NCI-H2029 treated with DMSO at 0.1 percent for 48 hours (cell line): Measurements from ENCODE around the gene SERTAD2.

Experiments
- DNase-seq: peaks from one replicate; lab custom pipeline; 2025; lab: John Stamatoyannopoulos, UW

The SERTAD2 gene

GRCh38 chr2:64672708-64673107 lies 19.0 kb upstream of the SERTAD2 start:
- no peak for DNase-seq

DNA sequence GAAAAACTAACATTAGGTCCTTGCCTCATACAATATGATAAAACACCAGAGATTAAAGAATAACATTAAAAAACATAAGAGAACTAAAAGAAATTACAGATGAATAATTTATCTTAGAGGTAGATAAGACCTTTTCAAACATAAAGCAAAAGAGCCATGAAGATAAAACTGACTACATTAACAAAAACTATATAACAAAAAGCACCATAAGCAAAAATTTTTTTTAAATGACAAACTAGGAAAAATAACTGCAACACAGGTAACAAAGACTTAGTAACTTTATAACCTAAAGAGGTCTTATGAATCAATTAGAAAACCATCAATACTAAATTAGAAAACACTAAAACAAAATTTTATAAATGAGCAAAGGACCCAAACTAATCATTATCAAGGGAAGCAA lies 16.3 kb upstream of the SERTAD2 start:
- DNase-seq = no peak

- DNase-seq = no peak
Observed at GRCh38 chr2:64669288-64669687, 15.6 kb upstream of the SERTAD2 start.

DNA sequence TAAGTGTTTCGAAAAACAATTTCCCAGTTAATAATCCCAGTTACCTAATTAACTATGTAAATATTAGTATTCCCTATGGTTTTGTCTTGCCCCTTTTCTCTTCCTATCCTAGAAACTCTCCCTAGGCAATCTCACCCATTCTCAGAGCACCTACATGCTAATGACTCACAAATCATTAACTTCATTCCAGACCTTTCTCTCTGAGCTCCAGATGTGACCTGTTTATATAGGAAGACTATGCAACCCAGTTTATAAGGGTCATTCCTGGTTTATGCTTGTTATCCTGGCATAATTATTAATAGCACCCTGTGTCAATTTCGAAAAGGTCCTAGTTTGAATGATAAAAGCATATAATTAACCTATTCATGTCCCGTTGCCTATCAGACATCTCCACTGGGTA lies 14.8 kb upstream of the SERTAD2 start:
- no peak for DNase-seq

DNA sequence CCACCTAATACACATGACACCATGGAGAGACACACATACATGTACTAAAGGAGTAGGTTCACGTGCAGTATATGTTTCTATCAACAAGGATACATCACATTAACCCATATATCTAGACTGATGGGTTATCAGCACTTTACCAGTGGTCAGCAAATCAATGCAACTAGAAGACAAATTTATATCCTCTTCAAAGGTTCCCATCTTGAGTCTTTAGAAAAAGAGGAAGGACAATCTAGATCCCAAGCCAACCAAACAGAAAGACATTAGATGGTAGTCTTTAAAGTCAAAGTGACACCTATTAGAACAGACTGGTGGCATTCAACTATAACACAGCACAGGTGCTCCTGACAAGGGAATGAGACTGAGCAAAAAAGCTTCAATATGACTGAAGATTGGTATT lies 13.8 kb upstream of the SERTAD2 start:
- no peak for DNase-seq

DNA sequence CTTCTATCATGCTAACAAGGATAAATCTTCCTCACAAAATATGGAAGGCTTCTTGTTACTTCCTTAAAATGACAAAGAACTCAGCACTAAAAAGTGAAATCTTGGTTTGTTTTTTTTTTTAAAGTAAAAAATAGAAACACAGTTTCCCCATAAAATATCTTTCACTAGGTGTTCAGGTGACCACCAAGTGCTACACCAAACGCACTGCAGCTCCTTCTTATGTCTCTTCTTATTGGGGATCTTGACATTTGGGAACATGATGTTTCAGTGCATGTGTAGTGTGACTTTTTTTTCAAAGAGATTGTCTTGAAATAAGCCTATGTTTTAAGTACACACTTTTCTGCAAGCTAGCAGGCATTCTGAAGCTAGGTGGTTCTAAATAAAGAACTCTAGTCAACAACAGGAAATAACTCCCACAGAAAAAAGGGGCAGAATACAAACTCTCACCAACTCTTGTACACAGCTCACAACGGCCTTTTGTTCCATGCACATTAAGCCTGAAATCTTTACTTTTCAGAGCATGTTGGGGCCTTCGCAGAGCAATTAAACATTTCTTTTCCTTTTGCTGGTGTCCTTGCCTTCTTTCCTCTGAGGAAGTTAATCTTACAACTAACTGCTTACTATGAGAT lies 13.2 kb upstream of the SERTAD2 start:
- no peak for DNase-seq

DNA sequence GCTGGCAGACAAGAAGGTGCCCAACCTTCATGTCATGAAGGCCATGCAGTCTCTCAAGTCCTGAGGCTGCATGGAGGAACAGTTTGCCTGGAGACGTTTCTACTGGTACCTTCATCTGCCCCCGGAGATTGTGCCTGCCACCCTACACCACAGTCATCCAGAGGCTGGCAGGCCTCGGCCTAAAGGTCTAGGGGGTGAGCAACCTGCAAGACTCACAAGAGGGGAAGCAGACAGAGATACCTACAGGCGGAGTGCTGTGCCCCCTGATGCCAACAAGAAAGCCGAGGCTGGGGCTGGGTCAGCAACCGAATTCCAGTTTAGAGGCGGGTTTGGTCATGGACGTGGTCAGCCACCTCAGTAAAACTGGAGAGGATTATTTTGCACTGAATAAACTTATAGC lies 12.0 kb upstream of the SERTAD2 start:
- no peak for DNase-seq

GRCh38 chr2:64663402-64663801 lies 9.7 kb upstream of the SERTAD2 start:
- DNase-seq = no peak

DNA sequence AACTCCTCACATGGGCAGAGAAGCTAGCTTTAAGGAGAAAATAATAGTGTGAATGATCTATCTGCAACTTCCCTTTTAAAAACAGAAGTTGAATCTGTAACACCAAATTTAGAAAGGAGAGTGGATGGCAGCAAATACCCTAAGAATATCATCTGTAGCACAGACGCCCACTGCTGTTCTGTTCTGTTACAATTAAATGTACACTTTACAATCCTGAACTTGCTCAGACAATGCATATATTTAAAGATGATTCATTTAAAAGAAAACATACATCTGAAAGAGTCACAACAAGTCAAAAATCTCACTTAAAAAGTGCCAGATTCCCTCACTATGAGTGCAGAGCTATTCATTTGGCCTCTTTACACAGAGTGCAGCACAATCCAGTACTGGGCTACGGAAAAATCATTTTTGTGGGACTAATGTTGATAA lies 8.0 kb upstream of the SERTAD2 start:
- DNase-seq = no peak

DNA sequence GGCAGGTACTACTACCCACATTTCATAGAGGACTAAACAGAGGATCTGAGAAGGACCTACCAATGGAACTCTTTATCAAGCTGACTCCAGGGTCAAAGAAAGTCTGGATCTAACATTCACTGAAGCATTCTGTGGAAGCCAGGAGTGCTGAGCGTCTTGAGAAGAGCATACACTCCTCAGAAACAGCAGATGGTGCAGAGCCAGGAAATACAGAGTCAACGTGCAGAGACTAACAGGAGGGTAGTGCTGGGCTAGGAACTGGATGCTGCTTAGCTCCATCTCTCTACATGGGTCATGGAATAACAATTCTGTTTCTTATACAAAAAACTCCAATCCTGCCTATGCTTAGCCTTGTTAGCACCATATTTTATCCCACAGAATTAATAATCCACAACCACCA lies 5.5 kb upstream of the SERTAD2 start:
- DNase-seq = no peak

GRCh38 chr2:64658269-64658668 lies 4.6 kb upstream of the SERTAD2 start:
- DNase-seq = no peak

- DNase-seq = no peak
Observed at GRCh38 chr2:64657411-64657810, 3.7 kb upstream of the SERTAD2 start.

DNA sequence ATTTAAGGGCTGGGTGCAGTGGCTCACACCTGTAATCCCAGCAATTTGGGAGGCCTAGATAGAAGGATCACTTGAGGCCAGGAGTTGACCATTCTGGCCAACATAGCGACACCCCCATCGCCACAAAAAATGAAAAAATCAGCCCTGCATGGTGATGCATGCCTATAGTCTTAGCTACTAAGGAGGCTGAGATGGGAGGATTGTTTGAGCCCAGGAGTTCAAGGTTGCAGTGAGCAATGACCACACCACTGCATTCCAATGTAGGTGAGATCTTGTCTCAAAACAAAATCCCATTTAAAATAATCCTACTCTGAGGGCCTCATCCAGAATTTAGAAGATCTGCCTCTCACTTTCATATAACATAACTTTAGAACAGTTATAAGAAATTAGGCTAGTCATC lies 2.7 kb upstream of the SERTAD2 start:
- no peak for DNase-seq

DNA sequence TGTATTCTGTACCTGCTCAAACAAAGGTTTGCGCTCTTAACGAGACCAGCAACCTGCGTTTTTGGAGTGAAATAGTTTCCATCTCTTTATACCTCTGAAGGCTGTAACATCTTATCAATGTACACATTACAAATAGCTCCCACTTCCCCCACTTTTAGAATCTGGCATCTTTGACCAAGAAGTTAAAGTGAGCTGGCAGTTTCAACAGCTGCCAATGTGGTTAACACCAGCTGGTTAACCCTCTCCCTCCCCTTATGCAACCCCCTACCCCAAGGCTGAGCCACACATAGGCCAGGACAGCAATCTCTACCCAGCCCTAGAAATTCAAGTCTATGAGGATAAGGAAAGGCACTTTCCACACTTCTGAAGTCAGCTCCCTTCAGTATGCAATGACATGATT lies 2.2 kb upstream of the SERTAD2 start:
- DNase-seq = no peak

GRCh38 chr2:64655018-64655664 lies 1.4 kb upstream of the SERTAD2 start:
- DNase-seq = no peak

GRCh38 chr2:64654063-64654811 lies 524 bp upstream of the SERTAD2 start:
- DNase-seq = no peak

GRCh38 chr2:64652231-64653108 lies 1.2 kb downstream of the SERTAD2 start:
- no peak for DNase-seq

GRCh38 chr2:64651590-64651989 lies 2.1 kb downstream of the SERTAD2 start:
- DNase-seq = no peak

DNA sequence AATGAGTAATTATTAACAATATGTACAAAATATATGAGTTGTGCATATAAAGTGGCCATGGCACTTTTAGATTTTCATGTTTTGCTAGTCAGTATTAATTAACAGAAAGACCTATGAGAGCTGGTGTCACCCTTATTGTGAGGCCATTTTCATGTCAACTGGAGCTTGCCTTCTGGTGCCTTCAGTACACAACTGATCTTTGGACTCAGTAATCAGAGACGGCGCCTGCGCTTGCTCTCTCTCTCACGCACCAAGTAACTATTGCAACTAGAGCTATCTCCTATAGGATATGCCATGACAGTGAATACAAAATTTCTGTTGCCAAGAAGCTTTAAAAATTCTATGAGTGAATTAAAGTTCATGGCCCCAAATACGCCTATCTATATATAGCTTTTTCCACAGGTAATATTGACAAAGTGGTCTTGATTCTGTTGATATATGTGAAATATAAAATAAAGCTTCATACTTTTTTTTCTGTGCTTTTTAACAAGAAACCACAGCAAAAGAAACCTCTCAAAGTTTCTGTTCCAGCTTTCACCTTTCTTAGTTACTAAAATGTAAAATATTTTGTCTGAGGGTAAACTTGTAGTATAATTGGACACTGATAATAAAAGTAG lies 2.9 kb downstream of the SERTAD2 start:
- DNase-seq = no peak

GRCh38 chr2:64650296-64650695 lies 3.4 kb downstream of the SERTAD2 start:
- DNase-seq = no peak

GRCh38 chr2:64649626-64650025 lies 4.1 kb downstream of the SERTAD2 start:
- no peak for DNase-seq

DNA sequence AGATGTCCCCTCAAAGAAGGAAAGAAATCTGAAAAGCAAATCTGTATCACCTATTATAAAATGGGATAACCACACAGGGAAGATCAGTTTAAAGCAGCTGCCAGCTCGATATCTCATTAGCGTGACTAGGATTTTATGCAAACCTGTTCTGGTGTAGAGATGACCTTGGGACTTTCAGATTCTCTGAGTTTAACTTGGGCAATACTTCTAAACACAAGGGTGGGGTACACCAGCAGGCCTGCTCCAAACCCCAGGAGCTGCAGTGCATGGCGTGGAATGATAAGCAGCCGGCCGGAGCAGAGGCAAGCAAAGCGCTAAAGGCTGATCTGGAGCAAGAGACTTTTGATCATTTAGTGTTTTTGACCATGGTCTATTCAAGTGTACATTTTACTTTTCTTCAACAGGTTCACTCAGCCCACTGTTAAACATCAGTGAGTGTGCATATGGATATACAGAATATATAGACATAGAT lies 4.7 kb downstream of the SERTAD2 start:
- DNase-seq = no peak
